ENCODE measurements around the gene FBXL19.
"Not testable (repeated sequence)": the region's sequence is repeated elsewhere in the genome, so short reads cannot be mapped to it uniquely, and the experiment has no call there.

Gene FBXL19

DNA sequence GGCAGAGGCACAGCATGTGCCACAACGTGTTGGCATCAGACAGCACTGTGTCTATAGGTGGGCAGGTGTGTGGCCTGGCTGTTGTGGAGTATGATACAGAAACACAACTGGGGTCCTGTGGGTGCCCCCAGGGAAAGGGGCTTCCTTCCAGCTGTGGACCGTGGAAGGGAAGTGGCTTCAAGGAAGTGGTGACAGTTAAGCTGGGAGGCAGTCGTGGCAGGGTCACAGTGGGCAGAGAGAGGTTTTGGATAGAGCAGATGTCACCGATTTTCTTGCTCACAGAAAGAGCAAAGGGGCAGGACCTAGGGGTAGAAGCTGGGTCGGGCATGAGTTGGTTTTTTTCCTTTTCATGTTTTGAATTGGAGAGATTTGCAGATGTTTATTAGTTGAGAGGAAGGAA is 14.3 kb downstream of the FBXL19 start:
- Histone ChIP-seq H3K36me3 (ENCODE audit: insufficient read depth, low read length) (0 out of 2 replicates have a peak, but pooled peaks cover 3% of the 10 kb centered on the region), H3K9me3 (ENCODE audit: control insufficient read depth, insufficient read depth, low read length) (no peaks in the 10 kb centered on the region), H3K4me1 (ENCODE audit: insufficient read depth, low read length) (peaks cover 4% of the 10 kb centered on the region; the same call in 1 of the 2 replicates), H3K9ac (ENCODE audit: low read depth, low read length) (no peak overlapping the region)

DNA sequence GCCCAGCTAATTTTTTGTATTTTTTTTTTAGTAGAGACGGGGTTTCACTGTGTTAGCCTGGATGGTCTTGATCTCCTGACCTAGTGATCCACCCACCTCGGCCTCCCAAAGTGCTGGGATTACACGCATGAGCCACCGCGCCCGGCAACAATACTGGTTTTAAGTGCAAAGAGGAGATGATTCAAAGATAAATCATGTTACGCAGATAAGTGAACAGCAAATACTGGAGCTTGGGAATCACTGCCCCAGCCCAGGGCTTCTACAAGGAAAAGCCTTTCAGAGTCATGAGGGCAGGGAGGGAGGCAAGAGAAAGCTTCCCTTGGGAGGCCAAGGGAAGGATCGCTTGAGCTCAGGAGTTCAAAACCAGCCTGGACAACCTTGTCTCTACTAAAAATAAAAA is 16.2 kb downstream of the FBXL19 start:
- not testable (repeated sequence) for H3K4me1 ChIP-seq (ENCODE audit: insufficient read depth, low read length); H3K9me3 ChIP-seq (ENCODE audit: control insufficient read depth, insufficient read depth, low read length); H3K36me3 ChIP-seq (ENCODE audit: insufficient read depth, low read length); H3K9ac ChIP-seq (ENCODE audit: low read depth, low read length)

DNA sequence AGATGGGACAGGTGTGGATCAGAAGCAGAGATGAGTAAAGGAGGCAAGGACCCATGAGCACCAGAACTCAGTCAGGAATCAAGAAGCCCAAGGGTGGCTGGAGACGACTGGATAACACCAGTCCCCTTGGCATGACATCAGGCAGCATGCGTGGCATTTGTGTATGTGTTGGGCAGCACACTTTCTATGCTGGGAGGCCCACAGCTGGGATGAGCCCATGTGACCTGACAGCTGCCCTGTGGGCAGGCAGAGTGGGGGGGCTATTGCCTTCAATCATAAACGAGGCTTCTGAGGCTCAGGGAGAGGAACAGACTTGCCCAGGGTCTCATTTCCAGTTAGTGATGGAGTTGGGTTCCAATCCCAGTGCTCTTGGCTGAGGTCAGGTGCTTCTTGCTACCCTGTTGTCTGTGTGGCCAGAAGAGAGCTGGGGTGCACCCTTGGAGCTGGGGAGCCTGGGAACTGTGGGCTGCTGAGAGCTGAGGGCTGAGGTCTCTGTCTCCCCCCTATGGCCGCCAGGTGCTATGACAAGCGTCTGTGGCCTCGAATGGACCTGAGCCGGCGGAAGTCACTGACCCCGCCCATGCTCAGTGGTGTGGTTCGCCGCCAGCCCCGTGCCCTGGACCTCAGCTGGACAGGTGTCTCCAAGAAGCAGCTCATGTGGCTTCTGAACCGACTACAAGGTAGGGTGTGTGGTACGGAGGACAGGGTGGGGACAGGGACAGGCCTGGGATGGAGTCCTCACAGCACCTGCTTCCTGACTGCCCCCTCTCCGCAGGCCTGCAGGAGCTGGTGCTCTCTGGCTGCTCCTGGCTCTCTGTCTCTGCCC is 18.4 kb downstream of the FBXL19 start:
- Histone ChIP-seq H3K9me3 (ENCODE audit: control insufficient read depth, insufficient read depth, low read length) (no peaks in the 10 kb centered on the region), H3K9ac (ENCODE audit: low read depth, low read length) (no peak overlapping the region), H3K36me3 (ENCODE audit: insufficient read depth, low read length) (0 out of 2 replicates have a peak, but pooled peaks cover 3% of the 10 kb centered on the region), H3K4me1 (ENCODE audit: insufficient read depth, low read length) (peaks cover 8% of the 10 kb centered on the region; the same call in 1 of the 2 replicates)

DNA sequence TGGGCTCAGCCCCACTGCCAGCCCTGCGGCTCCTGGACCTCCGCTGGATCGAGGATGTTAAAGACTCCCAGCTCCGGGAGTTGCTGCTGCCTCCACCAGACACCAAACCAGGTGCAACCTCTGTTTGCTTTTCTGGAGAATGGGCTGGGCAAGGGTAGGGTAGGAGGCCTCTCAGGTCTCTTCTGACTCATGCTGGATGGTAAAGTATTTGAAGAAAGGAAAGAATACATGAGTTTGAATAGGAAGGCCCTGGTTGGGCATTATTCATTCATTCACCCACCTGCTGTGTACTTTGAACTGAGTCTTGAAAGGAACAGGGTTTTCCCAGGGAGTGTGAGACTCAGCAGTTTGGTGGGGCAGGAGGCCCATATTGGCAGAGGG is 19.0 kb downstream of the FBXL19 start:
- H3K36me3 ChIP-seq (ENCODE audit: insufficient read depth, low read length) = 0 out of 2 replicates have a peak, but pooled peaks cover 3% of the 10 kb centered on the region

DNA sequence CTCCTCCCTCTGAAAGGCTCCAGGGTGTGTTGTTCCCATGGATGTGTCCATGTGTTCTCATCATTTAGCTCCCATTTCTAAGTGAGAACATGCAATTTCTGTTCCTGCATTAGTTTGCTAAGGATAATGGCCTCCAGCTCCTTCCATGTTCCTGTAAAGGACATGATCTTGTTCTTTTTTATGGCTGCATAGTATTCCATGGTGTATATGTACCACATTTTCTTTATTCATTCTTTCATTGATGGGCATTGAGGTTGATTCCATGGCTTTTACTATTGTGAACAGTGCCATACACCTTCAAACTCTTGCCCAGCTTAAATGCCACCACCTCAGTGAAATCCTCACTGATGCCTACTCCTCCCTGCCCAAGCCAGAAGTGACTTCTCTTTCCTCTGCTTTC is 21.0 kb downstream of the FBXL19 start:
- Histone ChIP-seq H3K9ac (ENCODE audit: low read depth, low read length) (no peak overlapping the region), H3K9me3 (ENCODE audit: control insufficient read depth, insufficient read depth, low read length) (no peaks in the 10 kb centered on the region), H3K36me3 (ENCODE audit: insufficient read depth, low read length) (0 out of 2 replicates have a peak, but pooled peaks cover 3% of the 10 kb centered on the region), H3K4me1 (ENCODE audit: insufficient read depth, low read length) (peaks cover 13% of the 10 kb centered on the region; the same call in 1 of the 2 replicates)

More for the DNA sequence above, 19.0 kb downstream of the FBXL19 start:
- Histone ChIP-seq H3K9ac (ENCODE audit: low read depth, low read length) (no peak overlapping the region), H3K4me1 (ENCODE audit: insufficient read depth, low read length) (peaks cover 13% of the 10 kb centered on the region; the same call in 1 of the 2 replicates), H3K9me3 (ENCODE audit: control insufficient read depth, insufficient read depth, low read length) (no peaks in the 10 kb centered on the region)

DNA sequence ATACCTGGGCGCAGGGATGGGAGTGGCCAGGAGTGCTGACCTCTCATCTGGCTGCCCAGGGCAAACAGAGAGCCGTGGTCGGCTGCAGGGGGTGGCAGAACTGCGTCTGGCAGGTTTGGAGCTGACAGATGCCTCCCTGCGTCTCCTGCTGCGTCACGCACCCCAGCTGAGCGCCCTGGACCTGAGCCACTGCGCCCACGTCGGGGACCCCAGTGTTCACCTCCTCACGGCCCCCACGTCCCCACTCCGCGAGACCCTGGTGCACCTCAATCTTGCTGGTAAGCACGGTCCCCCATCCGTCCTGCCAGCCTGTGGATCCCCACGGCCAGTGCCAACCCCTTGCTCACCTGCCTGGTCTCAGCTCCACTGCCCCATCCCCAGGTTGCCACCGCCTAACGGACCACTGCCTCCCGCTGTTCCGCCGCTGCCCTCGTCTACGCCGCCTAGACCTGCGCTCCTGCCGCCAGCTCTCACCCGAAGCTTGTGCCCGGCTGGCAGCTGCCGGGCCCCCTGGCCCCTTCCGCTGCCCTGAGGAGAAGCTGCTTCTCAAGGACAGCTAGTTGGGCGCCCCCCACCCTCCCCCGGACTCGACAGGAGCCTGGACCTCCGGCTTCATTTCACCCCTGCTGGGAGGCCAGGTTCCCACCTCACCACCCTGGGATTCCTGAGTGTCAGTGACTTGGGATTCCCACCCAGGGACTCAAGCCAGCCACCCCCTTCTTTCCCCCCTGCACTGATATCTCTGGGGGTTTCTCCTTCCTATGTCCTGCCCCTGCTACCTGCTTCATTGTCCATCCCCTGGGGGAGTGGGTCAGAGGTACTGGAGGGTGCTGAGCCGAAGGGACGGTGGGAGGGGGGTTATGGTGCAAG is 23.5 kb downstream of the FBXL19 start:
- H3K4me1 ChIP-seq (ENCODE audit: insufficient read depth, low read length) = peaks cover 19% of the 10 kb centered on the region; the same call in 1 of the 2 replicates
- 0 out of 2 replicates have a peak, but pooled peaks cover 3% of the 10 kb centered on the region for H3K36me3 ChIP-seq (ENCODE audit: insufficient read depth, low read length)
- no peak overlapping the region for H3K9ac ChIP-seq (ENCODE audit: low read depth, low read length)
- H3K9me3 ChIP-seq (ENCODE audit: control insufficient read depth, insufficient read depth, low read length) = no peaks in the 10 kb centered on the region

DNA sequence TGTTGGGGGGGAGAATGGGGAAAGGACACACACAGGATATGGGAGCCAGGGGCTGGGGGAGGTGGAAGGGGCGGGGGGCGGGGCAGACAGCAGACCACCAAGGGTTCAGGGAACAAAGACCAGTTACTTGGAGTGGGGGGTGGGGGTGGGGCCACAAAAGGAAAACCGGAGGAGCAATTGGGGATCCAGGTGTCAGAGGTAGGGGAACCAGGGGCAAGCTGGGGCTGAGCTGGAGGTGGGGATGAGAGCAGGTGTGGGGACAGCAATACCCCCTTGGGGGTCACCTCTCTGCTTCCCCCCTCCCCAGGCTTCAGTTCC is 24.1 kb downstream of the FBXL19 start:
- Histone ChIP-seq H3K9ac (ENCODE audit: low read depth, low read length) (peak overlapping the region; percentile 73), H3K9me3 (ENCODE audit: control insufficient read depth, insufficient read depth, low read length) (no peaks in the 10 kb centered on the region), H3K4me1 (ENCODE audit: insufficient read depth, low read length) (peaks cover 17% of the 10 kb centered on the region; the same call in 1 of the 2 replicates), H3K36me3 (ENCODE audit: insufficient read depth, low read length) (0 out of 2 replicates have a peak, but pooled peaks cover under 1% of the 10 kb centered on the region)

DNA sequence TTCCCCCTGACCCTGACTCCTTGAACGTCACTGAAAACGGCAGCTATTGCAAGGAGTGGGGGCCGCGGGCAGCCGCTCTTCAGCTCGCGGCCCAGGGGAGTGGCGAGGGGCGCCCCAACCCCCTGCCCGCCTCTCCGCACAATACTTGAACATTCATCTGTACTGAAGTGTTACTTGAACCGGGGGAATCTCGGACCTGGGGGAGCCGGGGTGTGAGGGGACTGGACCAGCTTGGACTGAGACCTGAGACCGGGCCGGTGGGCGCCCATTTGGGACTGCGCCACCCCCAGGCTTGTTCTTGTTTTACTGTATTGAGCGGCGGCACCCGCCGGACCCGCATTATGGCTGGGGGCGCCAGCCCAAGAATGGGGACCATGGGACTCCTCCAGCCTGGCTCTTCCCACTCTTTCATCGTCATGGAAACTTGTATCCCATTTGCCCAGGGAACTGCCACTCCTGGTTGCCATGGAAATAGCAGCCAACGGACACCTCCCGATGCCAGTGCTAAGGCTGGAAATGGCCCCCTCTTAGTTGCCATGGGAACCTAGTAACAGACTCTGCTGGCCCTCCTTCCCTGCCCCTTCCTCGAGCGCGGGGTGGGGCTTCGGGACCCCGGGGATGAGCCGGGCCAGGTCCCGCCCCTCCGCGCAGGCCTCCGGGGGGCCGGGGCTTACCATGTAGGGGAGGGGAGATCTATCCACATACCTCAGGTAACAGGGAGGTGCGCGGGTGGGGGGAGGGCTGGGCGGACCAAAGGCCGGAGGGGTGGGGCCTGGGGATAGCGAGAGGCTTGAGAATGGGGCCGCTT is 24.7 kb downstream of the FBXL19 start:
- no peaks in the 10 kb centered on the region for H3K36me3 ChIP-seq (ENCODE audit: insufficient read depth, low read length)
- H3K9me3 ChIP-seq (ENCODE audit: control insufficient read depth, insufficient read depth, low read length) = no peaks in the 10 kb centered on the region
- peak overlapping the region; percentile 93 for H3K9ac ChIP-seq (ENCODE audit: low read depth, low read length)
- H3K4me1 ChIP-seq (ENCODE audit: insufficient read depth, low read length) = peaks cover 12% of the 10 kb centered on the region; the same call in 1 of the 2 replicates

DNA sequence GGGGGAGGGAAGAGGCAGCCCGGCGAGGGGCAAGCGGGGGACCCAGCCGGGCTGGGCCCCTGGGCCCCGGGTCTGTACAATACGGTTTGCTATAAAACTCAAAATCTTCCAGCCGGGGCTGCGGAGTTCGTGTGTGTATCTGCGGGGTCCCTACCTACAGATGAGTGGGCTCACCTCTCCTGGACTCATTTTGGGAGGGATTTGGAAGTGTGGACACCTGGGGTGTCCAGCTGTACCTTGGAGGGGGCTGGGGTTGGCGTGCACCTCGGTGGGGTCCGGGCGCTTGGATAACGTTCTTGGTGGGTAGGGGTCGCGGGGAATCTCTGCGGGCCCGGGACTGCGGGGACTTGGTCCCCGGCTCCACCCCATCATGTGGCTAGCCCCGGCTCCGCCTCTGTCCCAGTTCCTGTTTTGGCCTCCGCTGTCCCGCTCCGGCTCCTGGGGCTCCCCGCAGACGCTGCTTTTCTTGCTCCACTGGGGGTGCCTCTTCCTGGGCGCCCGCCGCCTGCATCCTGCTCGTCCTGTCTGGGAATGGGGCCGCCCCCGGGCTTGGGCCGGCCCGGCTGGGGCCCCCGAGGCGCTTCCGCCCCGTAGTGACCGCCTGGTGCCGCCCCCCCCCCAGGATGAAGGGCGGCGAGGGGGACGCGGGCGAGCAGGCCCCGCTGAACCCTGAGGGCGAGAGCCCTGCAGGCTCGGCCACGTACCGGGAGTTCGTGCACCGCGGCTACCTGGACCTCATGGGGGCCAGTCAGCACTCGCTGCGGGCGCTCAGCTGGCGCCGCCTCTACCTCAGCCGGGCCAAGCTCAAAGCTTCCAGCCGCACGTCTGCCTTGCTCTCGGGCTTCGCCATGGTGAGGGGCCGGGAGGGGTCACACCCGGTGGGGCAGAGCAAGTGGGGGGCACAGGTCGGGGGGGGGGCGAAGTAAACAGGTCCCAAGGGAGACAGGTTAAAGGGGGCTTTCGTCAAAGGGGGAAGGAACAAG is 25.6 kb downstream of the FBXL19 start, which contains the start of gene ORAI3:
Gene ORAI3 (plus strand): TSS at position 402 of the 983 bp plus-strand sequence. CDS start 222 bp downstream, at position 624.
- H3K4me1 ChIP-seq (ENCODE audit: insufficient read depth, low read length) = peaks cover 12% of the 10 kb centered on the region; the same call in 1 of the 2 replicates
- H3K36me3 ChIP-seq (ENCODE audit: insufficient read depth, low read length) = no peaks in the 10 kb centered on the region
- peak within 1 kb of the TSS; percentile 93 for H3K9ac ChIP-seq (ENCODE audit: low read depth, low read length)
- H3K9me3 ChIP-seq (ENCODE audit: control insufficient read depth, insufficient read depth, low read length) = no peaks in the 10 kb centered on the region

DNA sequence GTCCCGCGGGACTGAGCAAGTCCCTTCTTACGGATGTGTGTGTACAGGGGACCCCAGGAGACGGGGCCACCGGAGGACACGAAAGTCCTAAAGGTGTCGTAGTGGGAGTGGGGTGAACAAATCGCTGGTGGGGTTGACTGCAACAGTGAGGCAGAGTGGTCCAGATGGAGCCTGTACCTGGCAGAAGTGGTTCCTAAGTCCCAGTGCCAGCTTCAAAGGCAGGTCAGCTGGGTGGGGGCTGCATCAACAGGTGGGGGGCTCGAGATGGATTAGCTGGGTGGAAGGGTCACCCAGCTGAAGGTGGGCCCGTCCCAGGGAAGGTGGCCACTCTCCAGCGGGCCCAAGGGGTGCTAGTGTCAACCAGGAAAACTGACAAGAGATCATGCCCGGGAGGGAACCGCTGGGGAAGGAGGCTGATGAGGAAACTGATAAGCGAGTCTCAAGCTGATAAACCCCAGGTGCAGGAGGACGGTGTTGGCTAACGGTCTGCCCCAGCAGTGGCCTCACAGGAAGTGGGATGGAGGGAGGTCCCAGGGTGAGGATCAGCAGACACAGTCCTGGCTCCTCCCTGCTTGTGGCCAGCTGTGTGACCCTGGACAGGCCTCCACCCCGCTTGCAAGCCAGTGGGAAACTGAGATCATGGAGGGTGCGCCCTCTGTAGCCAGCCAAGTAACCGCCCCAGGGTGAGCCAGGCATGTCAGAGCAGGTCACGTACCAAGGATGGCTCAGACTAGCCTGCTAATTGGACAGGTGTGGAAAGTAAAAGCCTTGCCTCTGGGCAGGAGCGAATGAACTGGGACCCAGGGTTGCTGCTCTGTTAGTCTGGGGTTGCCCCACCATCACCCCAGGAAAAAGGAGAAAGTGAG is 26.5 kb downstream of the FBXL19 start:
- Histone ChIP-seq H3K4me1 (ENCODE audit: insufficient read depth, low read length) (peaks cover 12% of the 10 kb centered on the region; the same call in 1 of the 2 replicates), H3K9ac (ENCODE audit: low read depth, low read length) (peak overlapping the region; percentile 93; the same call in 1 of the 2 replicates), H3K9me3 (ENCODE audit: control insufficient read depth, insufficient read depth, low read length) (no peaks in the 10 kb centered on the region), H3K36me3 (ENCODE audit: insufficient read depth, low read length) (no peaks in the 10 kb centered on the region)

DNA sequence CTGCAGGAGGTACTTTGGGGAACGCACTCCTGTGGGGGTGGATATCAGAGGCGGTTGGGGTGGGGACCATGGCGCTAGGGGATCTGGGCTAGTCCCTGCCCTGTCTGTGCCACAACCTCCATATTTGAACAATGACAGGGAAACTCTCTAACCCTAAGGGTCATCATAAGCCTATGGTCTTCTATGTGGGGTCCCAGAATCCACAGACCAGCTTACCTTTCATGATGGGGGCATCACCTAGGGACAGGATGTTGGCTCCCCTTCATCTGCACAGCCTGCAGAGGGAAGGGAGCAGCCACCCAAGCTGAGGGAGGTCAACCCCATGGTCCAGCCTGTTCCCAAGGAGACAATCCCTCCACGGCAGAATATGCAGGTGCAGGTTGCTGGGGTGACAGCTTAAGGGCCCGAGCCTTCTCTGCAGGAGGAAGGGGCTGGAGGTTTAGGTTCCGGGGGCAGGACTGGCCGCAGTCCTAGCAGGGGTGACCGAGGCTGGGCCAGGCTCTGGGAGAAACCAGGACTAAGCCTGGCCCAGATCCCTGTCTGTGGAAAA is 27.2 kb downstream of the FBXL19 start:
- Histone ChIP-seq H3K9ac (ENCODE audit: low read depth, low read length) (peak overlapping the region; percentile 93; the same call in 1 of the 2 replicates), H3K9me3 (ENCODE audit: control insufficient read depth, insufficient read depth, low read length) (no peaks in the 10 kb centered on the region), H3K36me3 (ENCODE audit: insufficient read depth, low read length) (no peaks in the 10 kb centered on the region), H3K4me1 (ENCODE audit: insufficient read depth, low read length) (peaks cover 12% of the 10 kb centered on the region; the same call in 1 of the 2 replicates)

DNA sequence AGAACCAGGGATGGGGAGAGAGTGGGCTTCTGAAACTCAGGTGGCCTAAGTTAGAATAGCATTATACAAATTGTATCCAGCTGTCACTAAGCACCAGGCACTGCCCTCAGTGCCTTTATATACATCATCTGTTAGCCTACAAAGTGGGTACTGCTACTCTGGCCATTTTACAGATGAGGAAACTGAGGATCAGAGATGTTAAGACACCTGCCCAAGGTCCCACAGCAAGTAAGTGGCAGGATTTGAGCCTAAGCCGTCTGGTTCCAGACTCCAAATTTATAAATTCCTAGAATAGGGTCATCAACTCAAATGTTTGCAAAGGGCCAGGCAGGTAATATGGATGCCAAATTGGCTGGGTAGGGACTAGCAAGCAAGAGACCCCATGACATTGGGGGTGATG is 27.8 kb downstream of the FBXL19 start:
- peaks cover 12% of the 10 kb centered on the region; the same call in 1 of the 2 replicates for H3K4me1 ChIP-seq (ENCODE audit: insufficient read depth, low read length)
- no peaks in the 10 kb centered on the region for H3K9me3 ChIP-seq (ENCODE audit: control insufficient read depth, insufficient read depth, low read length)

More for the DNA sequence above, 27.8 kb downstream of the FBXL19 start:
- H3K9ac ChIP-seq (ENCODE audit: low read depth, low read length) = no peak overlapping the region
- no peaks in the 10 kb centered on the region for H3K36me3 ChIP-seq (ENCODE audit: insufficient read depth, low read length)
